Stimulated activated CD4-positive, alpha-beta T cell treated with anti-CD3 and anti-CD28 coated beads, Interleukin-4, amount 100 ng/mL, for 4 hours (primary cell): ENCODE results near the gene ANKRD13A.
"Not testable (repeated sequence)": the region's sequence is repeated elsewhere in the genome, so short reads cannot be mapped to it uniquely, and the experiment has no call there.

Experiments
- DNase-seq, 2 experiments: peaks; one replicate each; pipeline ENCODE4 v3.0.0-alpha.2; 2020

The ANKRD13A gene

DNA sequence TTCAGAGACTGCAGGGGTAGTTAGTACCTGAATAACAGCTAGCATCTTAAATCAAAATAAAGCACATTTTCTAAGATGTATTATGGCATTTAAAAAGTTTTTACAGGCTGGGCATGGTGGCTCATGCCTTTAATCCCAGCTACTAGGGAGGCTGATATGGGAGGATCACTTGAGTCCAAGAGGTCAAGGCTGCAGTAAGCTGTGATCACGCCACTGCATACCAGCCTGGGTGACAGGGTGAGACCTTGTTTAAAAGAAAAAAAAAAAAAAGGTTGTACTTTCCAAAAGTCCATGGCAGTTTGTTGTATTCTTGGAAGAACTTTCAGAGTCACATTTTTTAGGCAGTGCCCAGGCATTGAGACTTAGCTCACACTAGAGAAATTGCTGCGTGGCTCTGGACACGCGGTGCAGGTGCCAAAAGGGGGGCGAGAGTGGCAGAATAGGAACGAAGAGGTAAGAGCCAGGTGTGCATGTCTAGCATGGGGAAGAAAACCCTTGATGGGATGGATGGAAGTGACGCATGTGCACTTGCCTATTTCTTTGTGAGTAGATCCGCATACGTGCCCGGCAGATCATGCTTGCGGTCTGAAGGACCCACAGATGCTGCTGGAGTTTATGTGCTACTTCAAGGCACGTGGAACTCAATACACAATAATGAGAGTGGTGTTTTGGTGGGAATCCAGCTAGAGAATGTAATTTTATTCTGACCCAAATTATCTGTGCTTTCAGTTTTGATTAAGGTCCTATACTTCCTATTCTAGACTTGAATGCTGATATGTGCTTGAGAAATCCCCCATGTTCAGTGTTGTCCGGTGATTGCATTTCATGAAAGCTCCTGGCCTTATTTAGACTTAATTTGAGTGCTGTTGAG, 11.9 kb downstream of the ANKRD13A start:
- peak in 1 of 2 experiments; percentile 2 for DNase-seq

DNA sequence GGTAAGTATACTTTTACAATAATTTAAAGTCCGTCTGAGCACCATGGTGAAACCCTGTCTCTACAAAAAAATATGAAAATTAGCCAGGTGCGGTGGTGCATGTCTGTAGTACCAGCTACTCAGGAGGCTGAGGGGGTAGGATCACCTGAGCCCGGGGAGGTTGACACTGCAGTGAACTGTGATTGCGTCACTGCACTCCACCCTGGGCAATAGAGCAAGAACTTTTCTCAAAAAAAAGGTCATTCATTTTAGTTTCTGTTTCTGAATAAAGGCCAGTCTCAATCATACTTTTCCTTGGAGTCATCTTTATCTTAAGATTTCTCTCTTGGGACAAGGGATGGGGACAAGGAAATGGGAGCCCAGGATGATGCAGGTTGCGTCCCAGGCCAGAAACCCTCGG, 12.9 kb downstream of the ANKRD13A start:
- peak in 1 of 2 experiments; percentile 7 for DNase-seq

DNA sequence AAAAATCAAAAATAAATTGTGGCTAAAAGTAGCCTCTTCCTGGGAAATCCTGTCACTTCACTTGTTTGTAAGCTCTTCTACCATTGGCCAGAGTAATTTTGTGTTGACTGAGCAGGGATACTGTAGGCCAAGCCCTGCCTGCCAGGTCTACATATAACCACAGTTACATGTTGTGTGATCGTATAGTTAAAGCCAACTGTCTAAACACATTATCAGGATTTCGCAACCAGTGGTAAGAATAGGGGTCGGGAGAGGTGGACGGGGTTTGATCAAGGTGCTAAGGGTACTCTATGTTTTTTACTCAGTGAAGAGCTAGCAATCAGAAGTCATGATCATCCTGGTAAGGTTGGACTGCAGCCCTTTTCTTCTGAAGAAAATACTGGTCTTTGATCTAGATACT, 13.4 kb downstream of the ANKRD13A start:
- no peak for DNase-seq

DNA sequence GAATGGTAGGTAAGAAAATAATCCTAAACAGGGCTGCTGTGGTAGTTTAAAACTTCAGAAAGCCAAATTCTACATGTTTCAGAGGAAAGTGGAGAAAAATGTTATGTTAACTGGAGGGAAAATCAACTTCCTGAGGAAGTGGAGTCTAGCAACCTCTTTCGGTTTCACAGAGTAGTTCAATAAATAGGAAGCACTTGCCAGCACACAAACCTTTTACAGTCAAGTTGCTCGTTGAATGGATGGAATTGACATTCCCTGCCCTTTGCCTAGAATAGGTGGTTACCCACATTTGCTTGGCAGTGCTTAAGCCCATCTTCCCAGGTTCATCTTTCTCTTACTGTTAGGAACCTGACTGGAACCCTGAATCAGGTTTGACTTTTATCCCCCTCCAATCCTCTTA, 15.9 kb downstream of the ANKRD13A start:
- DNase-seq: no peak

DNA sequence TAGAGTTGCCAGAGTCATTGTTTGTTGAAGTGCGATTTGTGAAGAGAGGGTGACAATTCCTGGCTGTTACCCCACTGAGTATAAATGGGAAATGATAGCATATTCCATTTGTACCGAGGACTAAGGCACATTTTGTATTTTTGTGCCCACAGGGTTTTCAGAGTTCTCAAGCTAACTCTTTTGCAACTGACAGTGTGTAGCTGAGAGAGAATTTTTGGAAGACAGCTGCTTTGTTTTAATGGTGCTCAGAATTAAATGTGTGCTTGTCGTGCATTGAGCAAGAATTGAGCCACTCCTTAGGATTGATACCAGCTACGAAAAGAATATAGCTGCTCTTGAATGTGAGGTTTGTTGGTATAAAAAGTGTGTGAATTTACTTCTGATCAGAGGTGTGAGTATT, 21.7 kb downstream of the ANKRD13A start:
- no peak for DNase-seq

DNA sequence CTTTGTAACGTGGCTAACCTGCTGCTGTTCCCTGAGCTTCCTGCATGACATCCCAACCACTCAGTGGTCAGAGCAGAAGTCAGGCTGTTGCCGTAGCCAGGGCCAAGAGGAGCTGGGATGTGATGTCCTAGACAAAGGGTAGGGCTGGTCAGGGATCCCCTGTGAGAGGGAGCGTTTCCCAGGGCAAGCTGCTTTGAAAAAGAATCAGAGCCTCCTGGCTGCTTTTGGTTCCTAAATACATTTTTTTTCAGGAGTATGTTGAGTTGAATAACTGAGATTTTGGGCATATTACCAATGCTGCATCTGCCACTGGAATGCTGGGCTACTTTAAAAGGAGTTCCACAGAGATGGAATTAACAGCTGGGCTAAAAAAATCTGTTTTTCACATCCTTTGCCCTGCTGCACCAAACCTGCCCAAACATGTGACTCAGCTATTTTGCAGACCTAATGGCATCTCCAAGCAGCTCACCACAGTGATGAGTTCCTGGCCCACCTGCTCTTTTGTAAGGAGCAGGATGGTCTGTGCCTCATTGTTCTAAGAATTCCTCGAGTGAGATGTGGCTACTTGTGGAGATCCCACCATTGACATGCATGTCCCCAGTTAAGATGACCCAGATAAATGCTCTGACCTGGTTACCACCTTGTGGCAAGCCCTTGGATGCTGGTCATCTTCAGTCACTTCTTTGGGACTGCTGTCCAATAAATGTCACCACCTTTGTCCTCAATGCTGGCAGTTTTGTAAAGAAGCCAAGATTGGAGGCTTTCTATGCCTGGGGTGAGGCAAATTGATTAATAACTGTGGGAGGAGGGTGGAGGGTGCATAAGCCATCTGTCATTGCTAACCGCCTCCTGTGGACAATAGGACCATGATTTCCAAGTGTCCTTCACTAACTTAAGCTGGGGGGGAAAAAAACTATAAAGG, 24.1 kb downstream of the ANKRD13A start:
- DNase-seq: no peak

DNA sequence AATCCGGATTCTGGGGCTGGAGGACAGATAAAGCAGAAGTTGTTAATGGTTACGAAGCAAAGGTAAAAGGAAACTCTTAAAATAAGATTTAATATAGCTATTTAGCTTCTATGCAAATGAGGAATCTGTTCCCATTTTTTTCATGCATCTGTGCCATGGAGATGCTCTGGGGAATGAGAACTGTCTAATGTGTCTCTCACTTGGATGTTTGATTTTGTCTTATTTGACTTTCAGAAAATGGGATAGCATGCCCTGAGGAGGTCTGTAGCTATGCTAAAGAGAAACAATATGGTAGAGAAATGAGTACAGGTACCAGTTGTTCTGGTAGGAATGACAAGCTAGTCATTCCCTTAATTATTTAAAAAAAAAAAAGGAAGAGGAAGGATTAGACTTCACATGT, 24.8 kb downstream of the ANKRD13A start:
- no peak for DNase-seq

DNA sequence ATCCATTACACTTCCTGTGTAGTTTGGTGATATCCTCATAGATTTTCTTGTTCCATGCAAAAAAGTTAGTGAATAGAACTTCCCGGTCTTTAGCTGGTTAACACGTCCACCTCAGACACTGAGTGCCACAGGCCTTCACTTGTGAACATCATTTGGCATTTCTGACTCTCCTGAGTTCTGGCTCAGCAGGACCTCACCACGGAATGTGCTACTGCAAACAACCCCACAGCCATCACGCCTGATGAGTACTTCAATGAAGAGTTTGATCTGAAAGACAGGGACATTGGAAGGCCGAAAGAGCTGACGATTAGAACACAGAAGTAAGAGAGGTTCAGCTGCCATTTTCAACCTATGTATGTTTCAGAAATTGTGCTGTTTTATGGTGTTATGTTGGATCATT, 29.1 kb downstream of the ANKRD13A start:
- DNase-seq: no peak

DNA sequence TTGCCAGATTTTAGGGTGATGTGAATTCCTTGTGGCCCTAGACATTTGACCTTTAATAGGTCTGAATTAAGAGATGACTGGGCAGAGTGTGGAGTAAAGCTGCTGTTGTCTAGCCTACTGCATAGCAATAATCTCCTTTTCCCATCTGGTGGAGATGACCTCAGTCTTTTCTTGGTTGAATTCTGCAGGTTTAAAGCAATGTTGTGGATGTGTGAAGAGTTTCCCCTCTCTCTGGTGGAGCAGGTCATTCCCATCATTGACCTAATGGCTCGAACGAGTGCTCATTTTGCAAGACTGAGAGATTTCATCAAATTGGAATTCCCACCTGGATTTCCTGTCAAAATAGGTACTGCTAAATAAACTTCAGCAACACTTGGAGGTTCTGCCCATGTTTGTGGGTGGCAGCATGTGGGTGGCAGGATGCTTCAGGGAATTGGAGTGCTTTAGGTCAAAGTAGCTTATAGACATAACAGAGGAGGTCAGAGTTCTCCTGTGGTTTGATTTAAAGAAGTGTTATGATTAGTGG, 30.1 kb downstream of the ANKRD13A start:
- no peak for DNase-seq

DNA sequence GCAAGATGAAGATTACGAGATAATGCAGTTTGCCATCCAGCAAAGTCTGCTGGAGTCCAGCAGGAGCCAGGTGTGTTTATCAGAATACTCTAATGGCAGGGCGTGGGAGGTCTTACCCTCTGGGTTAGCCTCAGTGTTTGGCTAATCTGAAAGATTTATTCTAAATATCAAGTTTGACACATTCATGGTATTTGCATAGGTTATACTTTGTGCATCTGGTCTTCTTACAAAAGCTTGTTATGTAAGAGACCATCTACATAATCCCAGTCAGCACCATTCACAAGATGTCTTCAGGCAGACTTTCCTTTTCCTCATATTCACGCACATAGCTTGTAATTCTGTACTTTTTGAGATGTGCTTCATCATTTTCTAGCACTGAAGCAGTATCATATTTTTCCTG, 34.7 kb downstream of the ANKRD13A start:
- no peak for DNase-seq

DNA sequence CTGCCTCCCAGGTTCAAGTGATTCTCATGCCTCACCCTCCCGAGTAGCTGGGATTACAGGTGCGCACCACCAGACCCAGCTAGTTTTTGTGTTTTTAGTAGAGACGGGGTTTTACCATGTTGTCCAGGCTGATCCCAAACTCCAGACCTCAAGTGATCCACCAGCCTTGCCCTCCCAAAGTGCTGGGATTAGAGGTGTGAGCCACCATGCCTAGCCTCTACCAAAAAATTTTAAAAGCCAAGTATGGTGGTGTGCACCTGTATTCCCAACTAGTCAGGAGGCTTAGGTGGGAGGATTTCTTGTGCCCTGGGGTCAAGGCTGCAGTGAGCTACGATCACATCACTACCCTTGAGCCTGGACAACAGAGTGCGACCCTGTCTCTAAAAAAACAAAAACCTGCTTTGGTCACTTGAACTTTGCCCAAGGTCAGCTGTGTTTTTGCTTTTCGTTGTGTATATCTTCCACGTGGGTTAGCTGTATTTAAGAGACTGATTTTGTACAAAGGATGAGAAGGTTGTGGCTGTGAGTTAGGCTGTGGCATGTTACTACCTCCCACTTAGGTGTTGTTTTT, 36.4 kb downstream of the ANKRD13A start:
- DNase-seq: no peak

DNA sequence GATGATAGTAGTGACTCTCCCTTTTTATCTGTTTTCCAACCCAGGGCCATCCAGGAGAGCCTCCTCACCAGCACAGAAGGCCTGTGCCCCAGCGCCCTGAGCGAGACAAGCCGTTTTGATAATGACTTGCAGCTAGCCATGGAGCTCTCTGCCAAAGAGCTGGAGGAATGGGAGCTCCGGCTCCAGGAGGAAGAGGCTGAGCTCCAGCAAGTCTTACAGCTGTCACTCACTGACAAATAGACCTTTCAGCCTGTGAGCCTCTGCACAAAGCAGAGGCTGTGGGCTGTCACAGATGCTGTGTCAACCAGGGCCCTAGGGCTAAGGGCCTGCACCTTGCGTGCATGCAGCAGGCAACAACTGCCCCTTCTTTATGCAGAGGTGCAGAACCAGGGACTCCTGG, 38.1 kb downstream of the ANKRD13A start:
- DNase-seq: no peak

DNA sequence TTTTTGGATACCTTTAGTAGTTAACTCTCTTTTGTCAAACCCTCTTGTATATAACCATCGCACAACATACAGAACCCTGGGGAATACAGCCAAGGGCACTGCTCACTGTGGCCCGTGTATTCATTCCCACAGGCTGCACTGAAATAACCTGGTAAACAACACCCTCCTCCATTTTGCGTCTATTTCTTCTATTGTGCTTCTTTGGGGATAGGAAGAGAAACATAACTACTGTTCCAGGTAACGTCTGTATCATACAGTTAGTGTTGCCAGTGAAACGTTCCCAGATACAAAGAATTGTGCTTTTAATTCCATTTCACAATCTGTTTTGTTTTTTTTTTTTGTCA, 39.5 kb downstream of the ANKRD13A start:
- no peak for DNase-seq

DNA sequence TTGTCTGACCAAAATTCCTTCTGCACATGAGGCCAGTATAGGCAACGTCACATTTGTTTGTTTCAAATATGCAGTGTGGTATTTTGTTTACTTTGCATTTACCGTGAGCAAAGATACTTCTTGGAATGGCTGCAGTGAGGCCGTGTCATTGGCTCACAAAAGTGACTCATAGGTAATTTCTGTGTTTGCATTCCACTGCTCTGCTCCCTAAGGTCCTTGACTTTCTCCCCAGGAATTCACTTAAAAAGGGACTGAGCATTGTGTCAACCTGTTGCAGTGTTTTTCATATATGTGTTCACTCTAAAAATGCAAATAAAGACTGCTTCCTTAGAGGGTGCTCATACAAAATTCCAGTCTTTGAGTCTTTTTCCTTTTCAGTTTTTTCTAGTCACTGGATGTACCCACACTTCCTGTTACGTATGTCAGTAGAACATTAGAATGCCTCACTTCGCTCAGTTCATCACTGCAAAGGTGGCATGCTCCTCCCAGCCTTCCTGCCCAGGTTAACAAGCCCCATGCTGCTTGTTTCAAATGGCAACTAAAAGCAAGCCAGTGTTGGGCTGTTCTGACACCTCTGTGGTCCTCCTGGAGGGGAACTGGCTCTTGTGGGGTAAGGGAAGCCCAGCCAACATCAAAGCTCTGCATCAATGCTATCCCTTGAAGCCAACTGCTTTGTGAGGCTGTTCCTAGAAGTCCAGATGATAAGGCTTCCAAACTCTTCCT, 40.0 kb downstream of the ANKRD13A start:
- peak in 1 of 2 experiments; percentile 40 for DNase-seq

DNA sequence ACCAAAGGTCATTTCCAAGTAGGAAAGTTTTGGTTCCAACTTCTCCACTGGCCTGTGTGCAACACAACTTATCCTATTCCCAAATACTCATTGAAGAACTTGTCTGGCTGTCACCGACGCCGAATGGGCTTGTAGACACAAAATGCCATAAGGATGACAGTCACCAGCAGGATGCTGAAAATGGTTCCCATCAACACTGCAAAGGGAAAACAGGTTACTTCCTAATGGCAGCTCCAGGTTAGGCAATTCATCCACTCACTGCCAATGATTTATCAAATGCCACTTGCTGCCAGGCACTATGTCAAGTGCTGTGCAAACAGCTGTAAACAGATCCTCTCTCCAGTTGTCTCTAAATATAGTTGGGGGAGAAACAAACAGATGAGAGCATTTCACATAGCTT, 43.0 kb downstream of the ANKRD13A start:
- DNase-seq: no peak

DNA sequence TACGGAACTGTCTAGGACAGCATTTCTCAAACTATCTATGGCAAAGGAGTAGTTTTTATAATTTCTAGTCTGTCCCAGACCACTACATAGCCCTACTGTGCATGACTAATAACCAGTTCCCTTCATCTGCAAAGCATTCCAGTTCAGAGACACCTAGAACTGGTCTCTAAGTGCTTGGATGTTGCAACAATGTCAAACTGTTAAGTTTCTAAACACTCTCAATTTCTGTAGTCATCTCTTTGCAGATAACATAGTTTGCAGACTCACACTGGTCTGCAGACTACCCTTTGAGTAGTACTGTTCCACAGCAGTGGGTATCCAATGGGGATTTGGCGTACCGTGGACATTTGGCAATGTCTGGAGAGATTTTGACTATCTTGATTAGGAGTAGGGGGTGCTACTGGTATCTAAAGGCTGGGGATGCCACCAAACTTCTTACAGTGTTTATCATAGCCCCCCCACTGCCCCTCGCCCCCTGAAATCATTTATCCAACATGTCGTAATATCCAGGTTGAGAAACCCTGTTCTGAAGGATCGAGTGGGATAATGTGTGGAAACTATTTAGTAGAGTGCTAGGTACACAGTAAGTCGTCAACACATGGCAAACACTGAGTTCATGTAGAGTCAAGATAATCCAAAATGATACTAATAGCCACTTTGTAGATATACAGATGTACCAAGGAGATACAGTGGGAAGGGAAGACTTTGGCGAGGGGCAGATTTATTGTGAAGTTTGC, 47.4 kb downstream of the ANKRD13A start:
- no peak for DNase-seq

DNA sequence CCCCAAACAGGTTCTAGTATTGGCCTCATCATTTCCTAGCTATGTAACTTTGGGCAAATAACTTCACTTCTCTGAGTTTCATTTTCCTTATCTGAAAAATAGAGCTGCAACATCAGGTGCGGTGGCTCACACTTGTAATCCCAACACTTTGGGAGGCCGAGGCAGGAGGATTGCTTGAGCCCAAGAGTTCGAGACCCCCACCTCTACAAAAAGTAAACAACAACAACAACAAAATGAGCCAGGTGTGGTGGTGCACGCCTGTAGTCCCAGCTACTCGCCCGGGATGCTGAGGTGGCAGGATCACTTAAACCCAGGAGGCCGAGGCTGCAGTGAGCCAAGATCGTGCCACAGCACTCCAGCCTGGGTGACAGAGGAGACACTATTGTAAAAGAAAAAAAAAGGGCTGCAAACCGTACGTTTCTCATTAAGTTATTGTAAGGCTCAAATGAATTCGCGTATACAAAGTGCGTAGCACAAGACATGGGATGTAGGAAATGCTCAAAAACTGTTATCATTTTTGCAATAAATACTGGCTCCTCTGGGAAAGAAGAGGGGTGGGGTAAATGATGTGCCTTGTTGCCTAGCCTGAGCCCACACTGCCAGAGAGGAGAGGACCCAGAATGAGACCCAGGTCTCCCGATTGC, 48.2 kb downstream of the ANKRD13A start:
- DNase-seq: no peak

DNA sequence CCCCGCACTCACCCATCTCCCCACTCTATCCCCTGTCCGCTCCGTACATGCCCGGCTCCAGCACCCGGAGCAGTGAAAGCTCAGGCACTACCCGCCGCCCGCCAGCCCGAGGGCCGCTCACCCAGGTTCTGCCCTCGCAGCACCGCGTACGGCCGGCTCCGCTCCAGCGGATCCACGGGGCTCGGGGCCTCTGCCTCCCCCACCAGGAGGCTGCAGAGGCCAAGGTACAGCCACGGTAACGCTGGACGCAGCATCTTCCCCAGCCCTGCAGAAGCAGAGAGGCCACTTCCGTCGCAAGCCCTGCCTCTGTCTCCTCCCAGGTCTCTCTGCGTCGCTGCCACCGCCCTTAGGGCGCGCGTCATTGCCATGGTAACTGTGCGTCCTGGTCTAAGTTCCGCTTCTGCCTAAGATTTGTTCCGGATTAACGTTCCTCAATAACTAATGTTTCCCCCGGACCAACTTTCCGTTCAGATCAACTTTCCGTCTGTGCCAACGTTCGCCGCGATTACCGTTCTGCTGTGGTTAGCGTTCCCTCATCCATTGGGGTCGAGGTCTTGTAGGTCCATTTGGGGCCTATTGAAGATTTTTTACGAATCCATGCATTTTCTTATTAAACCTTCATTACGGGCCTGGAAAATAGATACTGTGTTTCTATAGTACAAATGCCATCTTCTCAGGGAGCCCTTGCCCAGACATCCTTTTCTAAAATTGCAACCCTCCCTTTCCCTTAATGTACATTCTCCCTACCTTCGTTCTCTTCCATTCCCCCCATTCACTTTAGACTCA, 49.2 kb downstream of the ANKRD13A start, which contains the start of gene C12orf76:
TSS of gene C12orf76 (minus strand) at position 281 of the 786 bp plus-strand sequence. CDS start at position 254, 27 bp downstream.
- peak; percentile 83 to 91 for DNase-seq

DNA sequence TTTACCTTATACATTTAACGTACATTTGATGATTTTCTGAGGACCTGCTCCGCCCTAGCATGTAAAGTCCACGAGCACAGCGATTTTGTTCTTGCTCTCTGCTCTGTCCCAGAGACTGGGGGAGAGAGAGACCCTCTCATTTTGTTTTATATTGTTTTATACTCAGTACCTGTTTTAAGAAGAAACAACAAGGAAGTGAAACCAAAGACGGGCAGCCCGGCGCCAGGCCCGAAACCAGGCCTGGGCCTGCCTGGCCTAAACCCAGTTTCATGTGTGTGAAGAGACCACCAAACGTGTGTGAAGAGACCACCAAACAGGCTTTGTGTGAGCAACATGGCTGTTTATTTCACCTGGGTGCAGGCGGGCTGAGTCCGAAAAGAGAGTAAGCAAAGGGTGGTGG, 49.8 kb downstream of the ANKRD13A start:
- DNase-seq: not testable (repeated sequence)

DNA sequence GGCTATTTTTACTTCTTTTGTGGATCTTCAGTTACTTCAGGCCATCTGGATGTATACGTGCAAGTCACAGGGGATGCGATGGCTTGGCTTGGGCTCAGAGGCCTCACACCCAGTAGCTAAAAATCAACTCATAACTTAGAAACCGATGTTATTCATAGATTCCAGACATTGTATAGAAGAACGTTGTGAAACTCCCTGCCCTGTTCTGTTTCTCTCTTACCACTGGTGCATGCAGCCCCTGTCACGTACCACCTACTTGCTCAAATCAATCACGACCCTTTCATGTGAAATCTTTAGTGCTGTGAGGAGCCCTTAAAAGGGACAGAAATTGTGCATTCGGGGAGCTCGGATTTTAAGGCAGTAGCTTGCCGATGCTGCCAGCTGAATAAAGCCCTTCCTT, 50.4 kb downstream of the ANKRD13A start:
- DNase-seq: not testable (repeated sequence)
